SK-MEL-5 (cell line): ENCODE results near the gene ZDHHC11. TPM values are rescaled to one million over a fixed set of nuclear protein-coding genes. Genes with fewer than 3 reads are reported as not detected.
"Not testable (repeated sequence)": the region's sequence is repeated elsewhere in the genome, so short reads cannot be mapped to it uniquely, and the experiment has no call there.

Source experiments
- DNase-seq: peaks from one replicate; pipeline ENCODE4 v3.0.0-alpha.2; 2016; ENCODE audit warnings: low read depth, low spot score
- in situ Hi-C: cut with HindIII; loops from 2 replicates; pipeline ENCODE4 v1.10.0; 2016; ENCODE audit warnings: low sequenced_read_pairs, high pct_unique_total_duplicates, low pct_unique_long_range_greater_than_20kb
- total RNA-seq: library from RNA; depleted of rRNA; stranded (reverse); fragments of >200 nt; shearing (Covaris generic); gene quantifications from 2 replicates; pipeline ENCODE4 v1.2.3, GENCODE V29; 2014; rRNA removed

Gene ZDHHC11
- total RNA-seq, 1 experiment from 2014 or later: 15.7 TPM

- in situ Hi-C loops, DNase-seq: not testable (repeated sequence)
Measured at GRCh38 chr5:752532-753115, 98.2 kb downstream of the ZDHHC11 start.

- in situ Hi-C loops, DNase-seq: not testable (repeated sequence)
Measured at GRCh38 chr5:751992-752391, 98.8 kb downstream of the ZDHHC11 start.

GRCh38 chr5:751496-751895 is 99.3 kb downstream of the ZDHHC11 start:
- in situ Hi-C loops: no loop called here
- no peak for DNase-seq

GRCh38 chr5:750226-750625 is 100.6 kb downstream of the ZDHHC11 start:
- DNase-seq, in situ Hi-C loops: not testable (repeated sequence)

- DNase-seq: no peak
Measured at GRCh38 chr5:749101-749670, 101.6 kb downstream of the ZDHHC11 start.

GRCh38 chr5:748011-748980 is 102.5 kb downstream of the ZDHHC11 start:
- DNase-seq, in situ Hi-C loops: not testable (repeated sequence)

More at GRCh38 chr5:749101-749670, 101.6 kb downstream of the ZDHHC11 start:
- in situ Hi-C loops: no loop called here

- in situ Hi-C loops, DNase-seq: not testable (repeated sequence)
Measured at GRCh38 chr5:747303-747844, 103.4 kb downstream of the ZDHHC11 start.

GRCh38 chr5:746258-746761 is 104.5 kb downstream of the ZDHHC11 start:
- DNase-seq: no peak
- in situ Hi-C loops: no loop called here

Other genes starting within 250 kb of the ZDHHC11 start
- gene CEP72, start 238.6 kb downstream of the ZDHHC11 start, total RNA-seq: 7.1 and 8.9 TPM in 2 replicates
- gene TPPP, start 157.6 kb downstream of the ZDHHC11 start, total RNA-seq: 5.1 and 5.7 TPM in 2 replicates
- gene ZDHHC11B, start 66.3 kb downstream of the ZDHHC11 start, total RNA-seq: 5.9 and 8.6 TPM in 2 replicates
- 43.1 and 44.2 TPM in 2 replicates for gene BRD9, start 41.8 kb upstream of the ZDHHC11 start, total RNA-seq
- 43.7 and 47.0 TPM in 2 replicates for gene TRIP13, start 41.9 kb upstream of the ZDHHC11 start, total RNA-seq
- 1.9 and 3.0 TPM in 2 replicates for gene NKD2, start 157.8 kb upstream of the ZDHHC11 start, total RNA-seq